OCI-LY3 (cell line): Measurements from ENCODE around the gene EXOC4.

ENCODE experiments used
- EZH2phosphoT487 ChIP-seq: fragments of 200-600 bp; shearing (Covaris generic); IDR thresholded peaks from 2 replicates; pipeline ENCODE4 v1.6.1; 2018; ENCODE audit warnings: antibody characterized with exemption, mixed run types, low read depth
- TF ChIP-seq, protein P1 (sequence below): fragments of 200-600, 300-600 bp; sonication (generic); IDR thresholded peaks from 2 replicates; pipeline ENCODE4 v1.5.1; 2014; ENCODE audit warnings: antibody characterized with exemption, low read length, low read depth

DNA sequence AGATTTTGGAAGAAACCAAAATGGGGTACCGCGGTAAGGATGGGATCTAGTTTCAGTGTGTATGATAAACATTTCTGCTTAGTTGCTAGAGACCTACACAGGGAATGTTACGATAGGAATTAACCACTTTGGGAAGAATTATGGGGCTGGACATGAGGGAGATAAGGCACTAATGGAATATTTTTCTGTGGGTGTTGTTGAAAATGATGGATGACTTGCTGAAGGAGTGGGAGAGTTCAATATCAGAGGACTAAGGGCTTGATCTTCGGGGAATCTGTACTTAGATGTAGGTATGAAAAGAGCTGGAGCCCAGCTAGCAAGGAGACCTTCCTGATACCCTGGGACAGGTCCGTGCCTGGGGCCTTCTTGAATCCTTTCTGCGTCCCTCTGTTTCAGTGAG, 303.7 kb downstream of the EXOC4 start:
- no peak for TF ChIP-seq EZH2phosphoT487
- TF ChIP-seq, protein P1, sequence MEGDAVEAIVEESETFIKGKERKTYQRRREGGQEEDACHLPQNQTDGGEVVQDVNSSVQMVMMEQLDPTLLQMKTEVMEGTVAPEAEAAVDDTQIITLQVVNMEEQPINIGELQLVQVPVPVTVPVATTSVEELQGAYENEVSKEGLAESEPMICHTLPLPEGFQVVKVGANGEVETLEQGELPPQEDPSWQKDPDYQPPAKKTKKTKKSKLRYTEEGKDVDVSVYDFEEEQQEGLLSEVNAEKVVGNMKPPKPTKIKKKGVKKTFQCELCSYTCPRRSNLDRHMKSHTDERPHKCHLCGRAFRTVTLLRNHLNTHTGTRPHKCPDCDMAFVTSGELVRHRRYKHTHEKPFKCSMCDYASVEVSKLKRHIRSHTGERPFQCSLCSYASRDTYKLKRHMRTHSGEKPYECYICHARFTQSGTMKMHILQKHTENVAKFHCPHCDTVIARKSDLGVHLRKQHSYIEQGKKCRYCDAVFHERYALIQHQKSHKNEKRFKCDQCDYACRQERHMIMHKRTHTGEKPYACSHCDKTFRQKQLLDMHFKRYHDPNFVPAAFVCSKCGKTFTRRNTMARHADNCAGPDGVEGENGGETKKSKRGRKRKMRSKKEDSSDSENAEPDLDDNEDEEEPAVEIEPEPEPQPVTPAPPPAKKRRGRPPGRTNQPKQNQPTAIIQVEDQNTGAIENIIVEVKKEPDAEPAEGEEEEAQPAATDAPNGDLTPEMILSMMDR: no peak
